Nephron progenitor cell (in vitro differentiated cells): ENCODE measurements around the gene FOLR3.

Experiments
- DNase-seq: peaks from one replicate; pipeline ENCODE4 v3.0.0; 2021
- H3K27ac Mint-ChIP-seq: 2 replicates; pipeline ENCODE4 v1.8.0; 2021; ENCODE audit warnings: mild to moderate bottlenecking, moderate library complexity, mixed read lengths
- H3K27me3 Mint-ChIP-seq: 2 replicates; pipeline ENCODE4 v1.8.0; 2021; ENCODE audit warnings: mild to moderate bottlenecking, low read depth, mixed read lengths; ENCODE audit not compliant: poor library complexity
- H3K36me3 Mint-ChIP-seq: 2 replicates; pipeline ENCODE4 v1.8.0; 2021; ENCODE audit warnings: low read depth, mixed read lengths
- H3K4me1 Mint-ChIP-seq: 2 replicates; pipeline ENCODE4 v1.8.0; 2021; ENCODE audit warnings: mixed read lengths
- H3K4me3 Mint-ChIP-seq: 2 replicates; pipeline ENCODE4 v1.8.0; 2021; ENCODE audit warnings: mild to moderate bottlenecking, moderate library complexity, mixed read lengths
- H3K9me3 Mint-ChIP-seq: 2 replicates; pipeline ENCODE4 v1.8.0; 2021; ENCODE audit warnings: mild to moderate bottlenecking, moderate library complexity, mixed read lengths
- TF ChIP-seq, protein P1 (sequence below): fragments of 200-600 bp; sonication (generic); IDR thresholded peaks from 2 replicates; pipeline ENCODE4 v1.5.0; 2021; ENCODE audit warnings: antibody characterized with exemption

FOLR3 gene

GRCh38 chr11:72119198-72119597 is 16.3 kb upstream of the FOLR3 start:
- Mint-ChIP-seq H3K4me3 (no peak overlapping the region), H3K9me3 (peaks cover 6% of the 10 kb centered on the region), H3K27ac (no peak overlapping the region), H3K27me3 (peaks cover 38% of the 10 kb centered on the region), H3K4me1 (peaks cover 12% of the 10 kb centered on the region), H3K36me3 (no peaks in the 10 kb centered on the region)
- TF ChIP-seq, protein P1, sequence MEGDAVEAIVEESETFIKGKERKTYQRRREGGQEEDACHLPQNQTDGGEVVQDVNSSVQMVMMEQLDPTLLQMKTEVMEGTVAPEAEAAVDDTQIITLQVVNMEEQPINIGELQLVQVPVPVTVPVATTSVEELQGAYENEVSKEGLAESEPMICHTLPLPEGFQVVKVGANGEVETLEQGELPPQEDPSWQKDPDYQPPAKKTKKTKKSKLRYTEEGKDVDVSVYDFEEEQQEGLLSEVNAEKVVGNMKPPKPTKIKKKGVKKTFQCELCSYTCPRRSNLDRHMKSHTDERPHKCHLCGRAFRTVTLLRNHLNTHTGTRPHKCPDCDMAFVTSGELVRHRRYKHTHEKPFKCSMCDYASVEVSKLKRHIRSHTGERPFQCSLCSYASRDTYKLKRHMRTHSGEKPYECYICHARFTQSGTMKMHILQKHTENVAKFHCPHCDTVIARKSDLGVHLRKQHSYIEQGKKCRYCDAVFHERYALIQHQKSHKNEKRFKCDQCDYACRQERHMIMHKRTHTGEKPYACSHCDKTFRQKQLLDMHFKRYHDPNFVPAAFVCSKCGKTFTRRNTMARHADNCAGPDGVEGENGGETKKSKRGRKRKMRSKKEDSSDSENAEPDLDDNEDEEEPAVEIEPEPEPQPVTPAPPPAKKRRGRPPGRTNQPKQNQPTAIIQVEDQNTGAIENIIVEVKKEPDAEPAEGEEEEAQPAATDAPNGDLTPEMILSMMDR = no peak
- no peak for DNase-seq

GRCh38 chr11:72120930-72121329 is 14.6 kb upstream of the FOLR3 start:
- H3K9me3 Mint-ChIP-seq = peaks cover 14% of the 10 kb centered on the region
- TF ChIP-seq, protein P1 = no peak
- DNase-seq = no peak
- H3K27ac Mint-ChIP-seq = no peak overlapping the region
- H3K27me3 Mint-ChIP-seq = peaks cover 32% of the 10 kb centered on the region
- no peak overlapping the region for H3K4me3 Mint-ChIP-seq
- H3K4me1 Mint-ChIP-seq = peaks cover 12% of the 10 kb centered on the region
- no peaks in the 10 kb centered on the region for H3K36me3 Mint-ChIP-seq

- Mint-ChIP-seq H3K9me3 (peaks cover 28% of the 10 kb centered on the region), H3K36me3 (no peaks in the 10 kb centered on the region), H3K4me1 (peaks cover 12% of the 10 kb centered on the region), H3K27me3 (peaks cover 28% of the 10 kb centered on the region), H3K4me3 (no peak overlapping the region), H3K27ac (no peak overlapping the region)
- TF ChIP-seq, protein P1 = no peak
- no peak for DNase-seq
Measured at GRCh38 chr11:72122607-72123006, 12.9 kb upstream of the FOLR3 start.

DNA sequence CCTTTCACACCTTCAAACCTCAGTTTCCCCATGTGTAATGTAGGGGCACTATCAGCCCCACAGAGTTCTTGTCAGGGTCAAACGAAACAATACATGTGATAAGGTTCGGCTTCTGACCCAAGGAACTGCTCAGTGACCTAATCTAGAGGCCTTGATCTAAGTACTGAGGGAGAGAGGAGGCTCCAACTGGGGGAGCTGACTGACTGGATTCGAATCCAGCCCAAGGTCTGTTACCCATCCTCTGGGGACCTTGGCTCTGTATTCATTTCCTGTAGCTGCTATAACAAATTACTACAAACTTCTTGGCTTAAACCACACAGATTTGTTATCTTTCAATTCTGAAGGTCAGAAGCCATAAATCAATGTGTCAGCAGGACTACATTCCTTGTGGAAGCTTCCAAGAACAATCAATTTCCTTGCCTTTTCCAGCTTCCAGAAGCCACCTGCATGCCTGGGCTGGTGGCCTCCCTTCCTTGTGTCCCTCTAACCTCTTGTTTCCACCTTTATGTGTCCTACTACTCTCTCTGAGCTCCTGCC is 12.3 kb upstream of the FOLR3 start:
- Mint-ChIP-seq H3K4me3 (no peak overlapping the region), H3K4me1 (peaks cover 12% of the 10 kb centered on the region), H3K27ac (peak overlapping the region; percentile 29), H3K9me3 (peaks cover 34% of the 10 kb centered on the region), H3K36me3 (no peaks in the 10 kb centered on the region), H3K27me3 (peaks cover 32% of the 10 kb centered on the region)
- DNase-seq = no peak
- TF ChIP-seq, protein P1 = no peak

GRCh38 chr11:72124046-72124445 is 11.5 kb upstream of the FOLR3 start:
- Mint-ChIP-seq H3K9me3 (peaks cover 43% of the 10 kb centered on the region), H3K4me3 (no peak overlapping the region), H3K36me3 (peaks cover 1% of the 10 kb centered on the region), H3K27me3 (peaks cover 30% of the 10 kb centered on the region), H3K27ac (no peak overlapping the region), H3K4me1 (peaks cover 3% of the 10 kb centered on the region)
- no peak for DNase-seq
- TF ChIP-seq, protein P1 = no peak

- TF ChIP-seq, protein P1 = no peak
- Mint-ChIP-seq H3K4me3 (no peak overlapping the region), H3K27ac (no peak overlapping the region), H3K36me3 (peaks cover 5% of the 10 kb centered on the region), H3K27me3 (peaks cover 31% of the 10 kb centered on the region), H3K4me1 (no peaks in the 10 kb centered on the region), H3K9me3 (peaks cover 54% of the 10 kb centered on the region)
- DNase-seq = no peak
Measured at GRCh38 chr11:72125956-72126355, 9.6 kb upstream of the FOLR3 start.
